ENCODE measurements around the gene DPY19L1.

DNA sequence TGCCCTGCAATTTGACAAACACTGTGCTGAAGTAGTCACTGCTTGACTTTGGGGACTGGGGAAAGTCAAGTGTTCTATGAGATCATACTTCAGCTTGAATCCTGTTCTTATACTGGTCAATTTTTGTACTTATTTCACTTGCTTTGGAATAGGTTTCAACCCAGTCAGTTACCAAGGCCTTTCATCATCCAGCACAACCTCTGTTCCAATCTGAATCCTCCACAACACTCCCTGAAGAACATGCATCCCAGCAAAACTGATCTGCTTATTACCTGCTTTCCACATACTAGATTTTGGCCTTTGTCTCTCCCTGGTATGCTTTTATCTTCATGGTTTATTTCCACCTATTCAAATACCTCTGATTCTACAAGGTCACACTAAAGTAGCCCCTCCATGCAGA, 29.5 kb downstream of the DPY19L1 start:
- no peak for TF ChIP-seq ZNF274 (IDR thresholded peaks at IDR 0.05; ENCODE audit: low read depth, low read length)
- TF ChIP-seq YY1 (IDR thresholded peaks at IDR 0.05; ENCODE audit: insufficient read depth, insufficient read length): no peak
